Cardiac muscle cell (in vitro differentiated cells and primary cell): ENCODE results near the gene CSNK2B. TPM values are rescaled to one million over a fixed set of nuclear protein-coding genes. Genes with fewer than 3 reads are reported as not detected.

Source experiments
- DNase-seq, 2 donors: peaks; one replicate each; pipeline versions ENCODE4 v3.0.0 to v3.0.0-alpha.2; 2010 to 2017; ENCODE audit warnings: low read depth in 1 of 2, low spot score in 1 of 2
- H3K27ac ChIP-seq: fragments of 200-600 bp; sonication (generic); 2 replicates; pipeline ENCODE4 v1.5.1; 2016
- H3K27me3 ChIP-seq: fragments of 200-600 bp; sonication (generic); 2 replicates; pipeline ENCODE4 v1.6.0; 2016; ENCODE audit warnings: control low read depth
- H3K36me3 ChIP-seq: fragments of 200-600 bp; sonication (generic); 2 replicates; pipeline ENCODE4 v1.5.1; 2016; ENCODE audit warnings: control low read depth
- H3K4me1 ChIP-seq: fragments of 200-600 bp; sonication (generic); 2 replicates; pipeline ENCODE4 v1.8.1; 2017; ENCODE audit warnings: low read depth, mild to moderate bottlenecking, mixed run types
- H3K4me3 ChIP-seq: fragments of 200-600 bp; sonication (generic); 2 replicates; pipeline ENCODE4 v1.5.1; 2016; ENCODE audit warnings: mild to moderate bottlenecking
- H3K9me3 ChIP-seq: fragments of 200-600 bp; sonication (generic); 2 replicates; pipeline ENCODE4 v1.5.1; 2017; ENCODE audit warnings: low read depth, mild to moderate bottlenecking, control low read depth
- polyA plus RNA-seq: library from polyadenylated mRNA; unstranded; fragments of >200 nt; fragmentation: Nextera tagmentation; extraction: Ambion mirVana; gene quantifications from 2 replicates; pipeline ENCODE4 v1.2.1, GENCODE V29; 2016
- total RNA-seq: library from RNA; depleted of rRNA; stranded (reverse); fragments of >200 nt; gene quantifications from 2 replicates; pipeline ENCODE4 v1.2.3, GENCODE V29; 2016
- TF ChIP-seq, protein P1 (sequence below): IDR thresholded peaks from 2 replicates; pipeline ENCODE4 v1.5.1; 2012; ENCODE audit warnings: low read depth, mild to moderate bottlenecking, low read length

The CSNK2B gene
- total and polyA plus RNA-seq, 2 experiments from 2014 or later, result 277 to 310 TPM

DNA sequence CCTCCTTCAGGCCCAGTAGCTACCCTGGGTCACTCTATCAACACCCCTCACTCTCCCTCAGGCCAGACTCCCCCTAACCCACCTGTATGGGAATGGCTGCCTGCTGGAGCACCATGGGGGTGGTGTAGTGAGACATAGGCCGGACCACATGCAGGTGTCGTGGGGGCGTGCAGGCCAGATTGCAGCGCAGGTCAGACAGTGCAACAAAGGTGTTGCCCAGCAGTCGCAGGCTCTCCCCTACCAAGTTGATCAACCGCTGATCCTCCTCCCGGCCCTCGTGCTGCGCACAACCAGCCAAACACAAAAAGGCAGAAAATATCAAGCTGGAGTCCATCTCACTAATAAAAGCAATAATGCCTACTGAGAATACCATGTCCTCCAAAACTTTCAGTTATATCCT is 20.6 kb upstream of the CSNK2B start:
- H3K4me3 ChIP-seq, result no peak overlapping the region
- H3K9me3 ChIP-seq, result no peaks in the 10 kb centered on the region
- no peaks in the 10 kb centered on the region for H3K27me3 ChIP-seq
- H3K27ac ChIP-seq, result no peak overlapping the region
- TF ChIP-seq, protein P1, sequence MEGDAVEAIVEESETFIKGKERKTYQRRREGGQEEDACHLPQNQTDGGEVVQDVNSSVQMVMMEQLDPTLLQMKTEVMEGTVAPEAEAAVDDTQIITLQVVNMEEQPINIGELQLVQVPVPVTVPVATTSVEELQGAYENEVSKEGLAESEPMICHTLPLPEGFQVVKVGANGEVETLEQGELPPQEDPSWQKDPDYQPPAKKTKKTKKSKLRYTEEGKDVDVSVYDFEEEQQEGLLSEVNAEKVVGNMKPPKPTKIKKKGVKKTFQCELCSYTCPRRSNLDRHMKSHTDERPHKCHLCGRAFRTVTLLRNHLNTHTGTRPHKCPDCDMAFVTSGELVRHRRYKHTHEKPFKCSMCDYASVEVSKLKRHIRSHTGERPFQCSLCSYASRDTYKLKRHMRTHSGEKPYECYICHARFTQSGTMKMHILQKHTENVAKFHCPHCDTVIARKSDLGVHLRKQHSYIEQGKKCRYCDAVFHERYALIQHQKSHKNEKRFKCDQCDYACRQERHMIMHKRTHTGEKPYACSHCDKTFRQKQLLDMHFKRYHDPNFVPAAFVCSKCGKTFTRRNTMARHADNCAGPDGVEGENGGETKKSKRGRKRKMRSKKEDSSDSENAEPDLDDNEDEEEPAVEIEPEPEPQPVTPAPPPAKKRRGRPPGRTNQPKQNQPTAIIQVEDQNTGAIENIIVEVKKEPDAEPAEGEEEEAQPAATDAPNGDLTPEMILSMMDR, result no peak
- no peaks in the 10 kb centered on the region for H3K4me1 ChIP-seq
- no peak for DNase-seq
- H3K36me3 ChIP-seq, result peaks cover 77% of the 10 kb centered on the region

DNA sequence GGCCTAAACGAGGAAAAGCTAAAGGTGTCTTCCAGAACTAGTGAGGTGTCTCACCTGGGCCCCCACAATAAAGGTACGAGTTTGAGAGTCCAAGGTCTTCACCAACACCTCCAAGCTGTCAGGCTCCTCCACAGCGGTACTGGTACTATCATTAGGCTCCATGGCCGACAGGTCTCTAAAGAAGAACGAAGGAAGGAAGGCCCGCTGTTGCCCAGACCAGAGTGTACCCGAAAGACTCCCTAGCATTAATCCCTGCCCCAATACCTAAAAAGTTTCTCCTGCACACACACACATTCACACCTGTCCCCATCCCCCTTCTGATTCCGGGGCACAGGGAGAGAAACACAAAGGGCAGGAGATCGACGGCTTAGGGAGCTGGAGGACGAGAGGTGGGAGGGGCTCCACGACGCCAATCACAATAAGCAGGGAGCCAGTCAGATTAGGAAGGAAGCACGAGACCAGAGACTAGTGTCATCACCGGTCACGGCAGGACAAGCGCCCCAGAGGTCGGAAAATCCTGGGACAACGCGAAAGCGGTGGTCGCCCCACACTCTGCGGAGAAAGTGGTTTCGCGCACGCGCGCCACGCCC is 14.2 kb upstream of the CSNK2B start:
- Histone ChIP-seq H3K4me3 (peak overlapping the region; percentile 53), H3K27me3 (no peaks in the 10 kb centered on the region), H3K4me1 (peaks cover 7% of the 10 kb centered on the region), H3K36me3 (peaks cover 27% of the 10 kb centered on the region), H3K27ac (peak overlapping the region; percentile 98), H3K9me3 (no peaks in the 10 kb centered on the region)
- TF ChIP-seq, protein P1, result no peak
- DNase-seq, result peak; percentile 81 to 85

DNA sequence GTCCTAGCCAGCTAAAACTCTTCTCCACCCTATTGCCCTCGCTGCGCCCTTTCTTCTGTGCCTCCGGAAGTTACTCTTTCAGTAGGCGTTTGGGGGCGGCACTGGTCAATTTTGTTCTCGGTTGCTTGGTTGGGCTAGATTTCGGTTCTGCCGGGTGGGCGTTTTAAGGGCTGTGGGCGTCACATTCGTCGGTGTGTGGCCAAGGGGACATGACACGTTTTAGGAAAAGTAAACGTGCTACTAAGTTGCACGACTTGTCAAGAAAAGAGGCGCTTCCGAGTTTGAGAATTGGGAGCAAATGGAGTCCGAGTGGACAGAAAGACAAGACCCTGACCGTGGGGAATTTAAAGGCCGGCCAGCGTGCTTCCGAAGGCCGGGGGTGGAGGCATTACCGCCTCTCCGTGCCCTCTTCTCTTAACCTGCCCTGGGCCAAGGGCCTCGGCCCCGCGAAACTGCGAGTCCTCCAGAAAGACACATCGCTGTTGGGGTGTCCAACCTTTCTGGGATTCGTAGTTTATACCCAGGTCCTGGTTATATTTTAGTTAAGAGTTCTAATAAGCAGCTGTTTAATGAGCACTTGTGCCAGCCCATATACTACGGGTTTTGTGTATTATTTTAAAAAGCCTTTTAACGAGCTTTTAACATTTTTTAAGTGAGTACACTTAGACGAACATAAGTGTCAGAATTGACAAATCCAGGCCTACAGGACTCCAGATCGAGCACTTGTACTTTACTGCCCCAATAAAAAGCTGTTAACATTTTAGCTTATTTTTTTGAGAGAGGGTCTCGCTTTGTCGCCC is 12.8 kb upstream of the CSNK2B start:
- Histone ChIP-seq H3K9me3 (no peaks in the 10 kb centered on the region), H3K4me1 (peaks cover 7% of the 10 kb centered on the region), H3K27me3 (no peaks in the 10 kb centered on the region), H3K27ac (peak overlapping the region; percentile 98), H3K36me3 (peaks cover 16% of the 10 kb centered on the region), H3K4me3 (peak overlapping the region; percentile 53)
- TF ChIP-seq, protein P1, result peak; percentile 12
- DNase-seq, result peak in 1 of 2 donors; percentile 93

DNA sequence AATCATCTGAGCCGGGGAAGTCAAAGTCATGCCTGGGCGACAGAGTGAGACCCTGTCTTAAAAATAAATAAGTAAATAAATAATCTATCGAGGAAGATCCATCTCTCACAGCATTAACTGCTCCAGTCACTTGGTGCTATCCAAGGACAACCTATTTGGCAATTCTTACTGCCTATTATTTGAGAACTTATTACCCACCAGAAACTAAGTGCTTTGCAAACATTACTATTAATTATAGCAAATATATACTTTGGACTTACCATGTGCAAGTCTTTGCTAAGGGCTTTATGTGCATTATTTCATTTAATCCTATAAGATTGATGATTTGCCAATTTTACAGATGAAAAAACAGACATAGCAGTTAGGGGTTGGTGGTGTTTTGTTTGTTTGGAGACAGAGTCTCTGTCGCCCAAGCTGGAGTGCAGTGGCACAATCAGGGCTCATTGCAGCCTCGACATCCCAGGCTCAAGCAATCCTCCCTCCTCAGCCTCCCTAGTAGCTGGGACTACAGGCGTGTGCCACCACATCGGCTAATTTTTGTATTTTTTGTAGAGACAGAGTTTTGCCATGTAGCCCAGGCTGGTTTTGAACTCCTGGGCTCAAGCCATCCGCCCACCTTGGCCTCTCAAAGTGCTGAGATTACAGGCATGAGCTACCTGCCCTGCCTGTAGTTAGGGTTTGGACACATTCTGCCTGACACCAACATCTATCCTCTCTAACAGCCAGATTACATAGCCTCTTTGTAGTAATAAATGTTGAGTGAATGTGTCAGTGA is 11.1 kb upstream of the CSNK2B start:
- Histone ChIP-seq H3K4me3 (no peak overlapping the region), H3K4me1 (peaks cover 19% of the 10 kb centered on the region), H3K36me3 (peaks cover under 1% of the 10 kb centered on the region), H3K9me3 (no peaks in the 10 kb centered on the region), H3K27me3 (no peaks in the 10 kb centered on the region), H3K27ac (no peak overlapping the region)
- DNase-seq, result no peak
- TF ChIP-seq, protein P1, result no peak

DNA sequence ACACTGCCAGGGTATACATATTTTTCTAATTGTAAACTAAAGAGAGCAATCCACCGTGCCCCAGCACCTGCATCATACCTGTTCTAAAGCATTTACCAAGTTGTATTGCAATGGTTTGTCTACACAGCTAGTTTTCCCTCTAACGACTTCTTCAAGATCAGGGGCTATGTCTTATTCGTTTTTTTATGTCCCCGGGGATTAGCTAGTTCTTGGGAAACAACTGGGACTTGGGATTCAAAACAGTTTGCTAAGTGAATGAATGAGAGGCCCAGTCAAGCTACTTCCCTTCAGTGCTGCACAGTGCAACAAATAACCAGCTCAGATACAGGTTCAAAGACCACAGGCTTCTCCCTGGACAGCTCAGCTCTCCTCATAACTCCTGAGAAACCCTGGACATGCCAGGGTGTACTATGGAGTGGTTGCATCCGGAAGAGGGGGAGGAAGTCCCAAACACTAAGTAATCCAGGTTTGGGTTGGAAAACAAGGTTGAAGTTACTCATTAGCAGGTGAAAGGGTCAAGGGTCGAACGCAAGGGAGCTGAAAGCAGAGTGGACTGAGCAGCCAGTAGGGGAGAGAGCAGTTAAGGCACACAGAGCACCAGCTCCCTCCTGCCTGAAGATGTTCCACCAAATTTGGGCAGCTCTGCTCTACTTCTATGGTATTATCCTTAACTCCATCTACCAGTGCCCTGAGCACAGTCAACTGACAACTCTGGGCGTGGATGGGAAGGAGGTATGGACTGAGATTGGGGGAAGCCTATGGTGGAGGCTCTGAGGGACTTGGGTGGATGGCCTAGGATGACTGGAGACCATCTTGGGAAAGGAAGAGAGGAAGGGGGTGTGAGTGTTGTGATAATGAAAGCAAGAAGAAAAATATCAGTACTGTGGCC is 10.3 kb upstream of the CSNK2B start, which contains the start of gene APOM:
Gene APOM, plus strand, starts transcription at position 546 of the 889 bp plus-strand sequence. Its CDS starts 73 bp downstream, at position 619.
- TF ChIP-seq, protein P1, result no peak

More for the DNA sequence above, 10.3 kb upstream of the CSNK2B start, which contains the start of gene APOM:
- Histone ChIP-seq H3K9me3 (no peaks in the 10 kb centered on the region), H3K36me3 (no peaks in the 10 kb centered on the region), H3K4me1 (peaks cover 20% of the 10 kb centered on the region), H3K27ac (no peak within 1 kb of the TSS), H3K27me3 (no peaks in the 10 kb centered on the region), H3K4me3 (no peak within 1 kb of the TSS)
- no peak for DNase-seq
